SK-N-SH (cell line): ENCODE data around the gene HPCAL1. TPM values are rescaled to one million over a fixed set of nuclear protein-coding genes. Genes with fewer than 3 reads are reported as not detected.

Source experiments
- CTCF ChIA-PET: fragments of 300-600, 350-600 bp; formaldehyde crosslinking; extraction: SDS; loops from one replicate; lab custom pipeline; 2021; lab: Yijun Ruan, JAX
- POLR2A ChIA-PET: fragments of 350-600 bp; sonication (Branson Sonifier 250); formaldehyde crosslinking; extraction: SDS; loops from one replicate; lab custom pipeline; 2020; ENCODE audit warnings: antibody characterized with exemption, inconsistent platforms; lab: Yijun Ruan, JAX
- DNase-seq: peaks from one replicate; pipeline ENCODE4 v3.0.0; 2012
- H2AFZ ChIP-seq: fragments of 200-600 bp; sonication (generic); 2 replicates; pipeline ENCODE4 v1.8.1; 2016; ENCODE audit warnings: antibody characterized with exemption, mild to moderate bottlenecking, low read depth
- H3F3A ChIP-seq: fragments of 200-600 bp; sonication (generic); replicated peaks from 2 replicates; pipeline ENCODE3; 2016; ENCODE audit warnings: antibody characterized with exemption, mild to moderate bottlenecking; ENCODE audit not compliant: insufficient read depth
- H3K27ac ChIP-seq, 2 experiments: fragments of 200-500 bp in 1 of 2; fragments of 200-600 bp in 1 of 2; sonication (Bioruptor generic) in 1 of 2; sonication (generic), shearing (Covaris generic) in 1 of 2; 2 replicates each; pipeline versions ENCODE4 v1.5.1 to v1.6.1; 2014 to 2016; ENCODE audit warnings: low read depth in 2 of 2, inconsistent platforms in 1 of 2, low read length in 1 of 2, mild to moderate bottlenecking in 1 of 2, mixed read lengths in 1 of 2
- H3K27me3 ChIP-seq: fragments of 200-600 bp; sonication (generic), shearing (Covaris generic); 2 replicates; pipeline ENCODE4 v1.6.1; 2016; ENCODE audit warnings: mixed run types; ENCODE audit not compliant: insufficient read depth
- H3K36me3 ChIP-seq, 2 experiments: fragments of 200-500 bp in 1 of 2; fragments of 200-600 bp in 1 of 2; sonication (Bioruptor generic) in 1 of 2; sonication (generic) in 1 of 2; replicated peaks in 1 of 2; 2 replicates each; pipeline versions ENCODE3 to v1.5.1; 2014 to 2016; ENCODE audit warnings: low read length in 1 of 2, mild to moderate bottlenecking in 1 of 2; ENCODE audit not compliant: insufficient read depth in 2 of 2, control insufficient read depth in 1 of 2
- H3K4me1 ChIP-seq, 2 experiments: fragments of 200-500 bp in 1 of 2; fragments of 200-600 bp in 1 of 2; sonication (Bioruptor generic) in 1 of 2; sonication (generic), shearing (Covaris generic) in 1 of 2; 2 replicates each; pipeline versions ENCODE4 v1.5.1 to v1.6.1; 2014 to 2016; ENCODE audit warnings: low read depth in 1 of 2, low read length in 1 of 2, mixed run types in 1 of 2; ENCODE audit not compliant: insufficient read depth in 2 of 2, control insufficient read depth in 1 of 2
- H3K4me2 ChIP-seq: fragments of 200-600 bp; sonication (generic), shearing (Covaris generic); 2 replicates; pipeline ENCODE4 v1.6.1; 2017; ENCODE audit warnings: mixed run types
- H3K4me3 ChIP-seq, 2 experiments: fragments of 200-500 bp in 1 of 2; fragments of 200-600 bp in 1 of 2; sonication (Bioruptor generic) in 1 of 2; sonication (generic), shearing (Covaris generic) in 1 of 2; 2 replicates each; pipeline versions ENCODE4 v1.5.1 to v1.8.1; 2014 to 2016; ENCODE audit warnings: low read depth in 2 of 2, inconsistent platforms in 1 of 2, low read length in 1 of 2, mild to moderate bottlenecking in 1 of 2, mixed read lengths in 1 of 2, moderate library complexity in 1 of 2
- H3K79me2 ChIP-seq: fragments of 200-600 bp; sonication (generic); 2 replicates; pipeline ENCODE4 v1.8.1; 2017; ENCODE audit warnings: mild to moderate bottlenecking; ENCODE audit not compliant: insufficient read depth
- H3K9ac ChIP-seq: fragments of 200-600 bp; sonication (generic); 2 replicates; pipeline ENCODE4 v1.6.1; 2017; ENCODE audit warnings: mixed run types
- H3K9me2 ChIP-seq: fragments of 200-600 bp; sonication (generic); 2 replicates; pipeline ENCODE4 v1.6.1; 2017; ENCODE audit warnings: mixed run types
- H3K9me3 ChIP-seq: fragments of 200-600 bp; sonication (generic); 2 replicates; pipeline ENCODE4 v1.6.1; 2017; ENCODE audit warnings: mixed run types, mild to moderate bottlenecking, moderate library complexity
- H4K20me1 ChIP-seq: fragments of 200-600 bp; sonication (generic); 2 replicates; pipeline ENCODE4 v1.6.1; 2017; ENCODE audit warnings: mild to moderate bottlenecking, mixed run types; ENCODE audit not compliant: insufficient read depth
- CHD2 ChIP-seq: fragments of 150-350 bp; IDR thresholded peaks from 2 replicates; pipeline ENCODE4 v1.6.1; 2018; ENCODE audit warnings: low read length; ENCODE audit not compliant: partially characterized antibody
- EZH2phosphoT487 ChIP-seq: fragments of 200-600 bp; sonication (generic); IDR thresholded peaks from 2 replicates; pipeline ENCODE4 v1.6.1; 2017; ENCODE audit warnings: low read depth, mixed run types, mild to moderate bottlenecking, antibody characterized with exemption, moderate library complexity, borderline replicate concordance
- FOSL2 ChIP-seq: IDR thresholded peaks from 2 replicates; pipeline ENCODE4 v1.4.0; 2012; ENCODE audit warnings: low read depth, mild to moderate bottlenecking, moderate library complexity, borderline replicate concordance
- FOXJ3 ChIP-seq: sonication (generic); formaldehyde crosslinking; IDR thresholded peaks from 2 replicates; pipeline ENCODE4 v1.5.1; 2020; ENCODE audit warnings: mild to moderate bottlenecking, missing genetic modification reagents
- FOXM1 ChIP-seq: IDR thresholded peaks from 2 replicates; pipeline ENCODE4 v1.4.0; 2012; ENCODE audit warnings: low read depth, mild to moderate bottlenecking
- GABPA ChIP-seq: IDR thresholded peaks from 2 replicates; pipeline ENCODE4 v1.4.0; 2012; ENCODE audit warnings: low read depth, mild to moderate bottlenecking
- JUND ChIP-seq: IDR thresholded peaks from 2 replicates; pipeline ENCODE4 v1.4.0; 2012
- MEF2A ChIP-seq: IDR thresholded peaks from 2 replicates; pipeline ENCODE4 v1.4.0; 2012; ENCODE audit warnings: low read depth, borderline replicate concordance
- NFIC ChIP-seq: IDR thresholded peaks from 2 replicates; pipeline ENCODE4 v1.4.0; 2012; ENCODE audit warnings: borderline replicate concordance
- PBX3 ChIP-seq: IDR thresholded peaks from 2 replicates; pipeline ENCODE4; 2012
- POLR2AphosphoS5 ChIP-seq: IDR thresholded peaks from 2 replicates; pipeline ENCODE4 v1.6.1; 2012; ENCODE audit warnings: low read depth, low read length
- RAD21 ChIP-seq: IDR thresholded peaks from 2 replicates; pipeline ENCODE4 v1.6.1; 2012; ENCODE audit warnings: mild to moderate bottlenecking, low read length
- USF1 ChIP-seq: IDR thresholded peaks from 2 replicates; pipeline ENCODE4 v1.4.0; 2012; ENCODE audit warnings: low read depth, borderline replicate concordance
- WGBS: methylation state at CpG from one replicate; pipeline ENCODE4 v1.1.6; 2017; ENCODE audit warnings: low lambda C conversion rate; 5-methylcytosine and 5-hydroxymethylcytosine counted together
- polyA plus RNA-seq, 3 experiments: library from polyadenylated mRNA; depleted of rRNA; stranded (reverse); fragments of >200 nt; gene quantifications; 2 replicates each; pipeline ENCODE4 v1.2.3, GENCODE V29; 2012
- TF ChIP-seq, protein P1 (sequence below): IDR thresholded peaks from 2 replicates; pipeline ENCODE4 v1.6.1; 2012; ENCODE audit warnings: mild to moderate bottlenecking, low read depth, low read length, moderate library complexity
- TF ChIP-seq, protein P2 (sequence below): IDR thresholded peaks from 2 replicates; pipeline ENCODE4 v1.4.0; 2012; ENCODE audit warnings: low read depth, borderline replicate concordance

The HPCAL1 gene
- polyA plus RNA-seq, 1 of the 3 experiments (the other 2 are of a cell fraction) = 77.0 TPM

- CTCF ChIA-PET = interaction anchor here (0.8 to 1.4 kb wide), 2 partner anchors 19 to 134 kb away, joined by 3 to 5 read pairs; no protein-coding TSS in a partner anchor
- no peaks in the 10 kb centered on the region for H3F3A ChIP-seq
- no peaks in the 10 kb centered on the region for H3K9me3 ChIP-seq
- H3K36me3 ChIP-seq = no peaks in the 10 kb centered on the region
- WGBS = 88% methylated on average over 15 of the region's 15 CpGs
- H3K4me2 ChIP-seq = no peak overlapping the region
- H3K9me2 ChIP-seq = no peaks in the 10 kb centered on the region
- TF ChIP-seq NFIC = no peak
- no peak for TF ChIP-seq FOXJ3 (CRISPR knock-in tag)
- no peak for TF ChIP-seq EZH2phosphoT487
- TF ChIP-seq POLR2AphosphoS5 = no peak
- no peak for TF ChIP-seq FOSL2
- TF ChIP-seq, protein P1, sequence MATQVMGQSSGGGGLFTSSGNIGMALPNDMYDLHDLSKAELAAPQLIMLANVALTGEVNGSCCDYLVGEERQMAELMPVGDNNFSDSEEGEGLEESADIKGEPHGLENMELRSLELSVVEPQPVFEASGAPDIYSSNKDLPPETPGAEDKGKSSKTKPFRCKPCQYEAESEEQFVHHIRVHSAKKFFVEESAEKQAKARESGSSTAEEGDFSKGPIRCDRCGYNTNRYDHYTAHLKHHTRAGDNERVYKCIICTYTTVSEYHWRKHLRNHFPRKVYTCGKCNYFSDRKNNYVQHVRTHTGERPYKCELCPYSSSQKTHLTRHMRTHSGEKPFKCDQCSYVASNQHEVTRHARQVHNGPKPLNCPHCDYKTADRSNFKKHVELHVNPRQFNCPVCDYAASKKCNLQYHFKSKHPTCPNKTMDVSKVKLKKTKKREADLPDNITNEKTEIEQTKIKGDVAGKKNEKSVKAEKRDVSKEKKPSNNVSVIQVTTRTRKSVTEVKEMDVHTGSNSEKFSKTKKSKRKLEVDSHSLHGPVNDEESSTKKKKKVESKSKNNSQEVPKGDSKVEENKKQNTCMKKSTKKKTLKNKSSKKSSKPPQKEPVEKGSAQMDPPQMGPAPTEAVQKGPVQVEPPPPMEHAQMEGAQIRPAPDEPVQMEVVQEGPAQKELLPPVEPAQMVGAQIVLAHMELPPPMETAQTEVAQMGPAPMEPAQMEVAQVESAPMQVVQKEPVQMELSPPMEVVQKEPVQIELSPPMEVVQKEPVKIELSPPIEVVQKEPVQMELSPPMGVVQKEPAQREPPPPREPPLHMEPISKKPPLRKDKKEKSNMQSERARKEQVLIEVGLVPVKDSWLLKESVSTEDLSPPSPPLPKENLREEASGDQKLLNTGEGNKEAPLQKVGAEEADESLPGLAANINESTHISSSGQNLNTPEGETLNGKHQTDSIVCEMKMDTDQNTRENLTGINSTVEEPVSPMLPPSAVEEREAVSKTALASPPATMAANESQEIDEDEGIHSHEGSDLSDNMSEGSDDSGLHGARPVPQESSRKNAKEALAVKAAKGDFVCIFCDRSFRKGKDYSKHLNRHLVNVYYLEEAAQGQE = no peak
- TF ChIP-seq JUND = no peak
- TF ChIP-seq GABPA = no peak
- no peak for TF ChIP-seq USF1
- no peak for TF ChIP-seq MEF2A
- TF ChIP-seq, protein P2, sequence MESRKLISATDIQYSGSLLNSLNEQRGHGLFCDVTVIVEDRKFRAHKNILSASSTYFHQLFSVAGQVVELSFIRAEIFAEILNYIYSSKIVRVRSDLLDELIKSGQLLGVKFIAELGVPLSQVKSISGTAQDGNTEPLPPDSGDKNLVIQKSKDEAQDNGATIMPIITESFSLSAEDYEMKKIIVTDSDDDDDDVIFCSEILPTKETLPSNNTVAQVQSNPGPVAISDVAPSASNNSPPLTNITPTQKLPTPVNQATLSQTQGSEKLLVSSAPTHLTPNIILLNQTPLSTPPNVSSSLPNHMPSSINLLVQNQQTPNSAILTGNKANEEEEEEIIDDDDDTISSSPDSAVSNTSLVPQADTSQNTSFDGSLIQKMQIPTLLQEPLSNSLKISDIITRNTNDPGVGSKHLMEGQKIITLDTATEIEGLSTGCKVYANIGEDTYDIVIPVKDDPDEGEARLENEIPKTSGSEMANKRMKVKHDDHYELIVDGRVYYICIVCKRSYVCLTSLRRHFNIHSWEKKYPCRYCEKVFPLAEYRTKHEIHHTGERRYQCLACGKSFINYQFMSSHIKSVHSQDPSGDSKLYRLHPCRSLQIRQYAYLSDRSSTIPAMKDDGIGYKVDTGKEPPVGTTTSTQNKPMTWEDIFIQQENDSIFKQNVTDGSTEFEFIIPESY = no peak
- no peak for TF ChIP-seq PBX3
- no peak for TF ChIP-seq FOXM1
- no peak for TF ChIP-seq RAD21
- no peak for TF ChIP-seq CHD2
- no peaks in the 10 kb centered on the region for H3K79me2 ChIP-seq
- H2AFZ ChIP-seq = no peak overlapping the region
- no peak overlapping the region for H3K27ac ChIP-seq
- no peaks in the 10 kb centered on the region for H3K27me3 ChIP-seq
- peaks cover 0 to 4% of the 10 kb centered on the region in 2 experiments; a peak in 1 of 4 replicates for H3K4me1 ChIP-seq
- no peak overlapping the region for H3K9ac ChIP-seq
- no peak for DNase-seq
- H3K4me3 ChIP-seq = no peak overlapping the region
- POLR2A ChIA-PET = no interaction called here
- H4K20me1 ChIP-seq = no peaks in the 10 kb centered on the region
These were observed 27.5 kb upstream of the HPCAL1 start for GRCh38 chr2:10274983-10275802.
